Tongue (tissue), 3 donors: ENCODE results near the gene VSIG10. TPM values are rescaled to one million over a fixed set of nuclear protein-coding genes. Genes with fewer than 3 reads are reported as not detected.
"Not testable (repeated sequence)": the region's sequence is repeated elsewhere in the genome, so short reads cannot be mapped to it uniquely, and the experiment has no call there.

Experiments used
- DNase-seq: peaks from one replicate; pipeline ENCODE4 v3.0.0-alpha.2; 2015
- small RNA-seq: library from RNA; depleted of rRNA; stranded (forward); fragments of <200 nt; gene quantifications from one replicate; pipeline ENCODE3, GENCODE V24; 2014; ENCODE audit warnings: low replicate concordance
- total RNA-seq: library from RNA; depleted of rRNA; stranded (reverse); fragments of >200 nt; gene quantifications from one replicate; pipeline ENCODE4 v1.2.3, GENCODE V29; 2014

VSIG10 gene
- total RNA-seq, 1 donor from 2014 or later = 17.3 TPM

GRCh38 chr12:118033323-118033722 is 70.5 kb downstream of the VSIG10 start:
- no peak for DNase-seq

- DNase-seq = no peak
Measured at GRCh38 chr12:118032188-118032587, 71.6 kb downstream of the VSIG10 start.

- no peak for DNase-seq
Measured at GRCh38 chr12:118029166-118029565, 74.6 kb downstream of the VSIG10 start.

GRCh38 chr12:118025168-118025567 is 78.6 kb downstream of the VSIG10 start:
- DNase-seq = no peak

- DNase-seq = no peak
Measured at GRCh38 chr12:118023301-118023860, 80.4 kb downstream of the VSIG10 start.

GRCh38 chr12:118022728-118023109 is 81.1 kb downstream of the VSIG10 start:
- no peak for DNase-seq

- DNase-seq = not testable (repeated sequence)
Measured at GRCh38 chr12:118022097-118022727, 81.6 kb downstream of the VSIG10 start.

- no peak for DNase-seq
Measured at GRCh38 chr12:118020036-118020435, 83.8 kb downstream of the VSIG10 start.

GRCh38 chr12:118017926-118018325 is 85.9 kb downstream of the VSIG10 start:
- no peak for DNase-seq

GRCh38 chr12:118016424-118017264 is 87.2 kb downstream of the VSIG10 start, which contains the start of gene RFC5:
Gene RFC5, plus strand, starts transcription at chr12:118016703. Its CDS starts 125 bp downstream, at chr12:118016828.
- DNase-seq = peak; percentile 99

- no peak for DNase-seq
Measured at GRCh38 chr12:118015944-118016343, 87.9 kb downstream of the VSIG10 start.

GRCh38 chr12:118015306-118015705 is 88.5 kb downstream of the VSIG10 start:
- DNase-seq = no peak

Small RNAs within 50 kb of the gene (small RNA-seq; reads per million reads assigned to genes)
- not detected for gene AC131159.1

Other genes starting within 250 kb of the VSIG10 start
- 0.10 TPM for gene KSR2, start 135.0 kb downstream of the VSIG10 start, total RNA-seq
- gene RFC5, start 87.3 kb downstream of the VSIG10 start, total RNA-seq = 20.0 TPM
- gene WSB2, start 42.8 kb downstream of the VSIG10 start, total RNA-seq = 67.3 TPM
- gene PEBP1, start 32.1 kb upstream of the VSIG10 start, total RNA-seq = 147 TPM